NCI-H524 treated with DMSO at 0.1 percent for 48 hours (cell line): Measurements from ENCODE around the gene PHACTR3.

Source experiments
- DNase-seq: peaks from one replicate; lab custom pipeline; 2025; lab: John Stamatoyannopoulos, UW

PHACTR3 gene

DNA sequence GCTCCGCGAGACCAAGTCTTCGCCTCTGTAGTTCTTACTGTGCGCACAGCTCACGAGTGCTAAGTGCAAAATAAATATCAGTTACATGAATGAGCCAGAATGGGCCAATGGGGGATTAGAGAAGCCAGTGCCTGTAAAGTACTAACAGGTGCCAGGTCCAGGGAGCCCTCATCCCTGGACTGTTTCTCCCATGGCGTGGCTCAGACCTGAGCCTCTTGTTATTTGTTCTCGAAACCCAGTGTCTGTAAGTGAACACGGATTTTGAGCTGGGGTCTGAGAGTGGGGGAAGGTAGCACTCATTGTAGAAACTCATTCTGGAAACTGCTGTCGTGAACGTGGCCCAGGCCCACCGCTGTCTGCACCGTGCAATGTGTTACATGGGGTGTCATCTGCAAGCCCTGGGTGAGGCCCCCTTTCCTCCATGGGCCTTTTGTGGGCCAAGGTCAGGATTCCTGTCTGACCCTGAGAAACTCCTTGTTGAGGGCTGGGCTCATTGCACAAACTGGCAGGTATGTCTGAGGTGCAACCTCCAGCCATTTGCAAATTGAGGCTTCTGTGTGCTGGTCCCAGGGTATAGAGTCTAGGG lies 174.4 kb downstream of the PHACTR3 start:
- no peak for DNase-seq

DNA sequence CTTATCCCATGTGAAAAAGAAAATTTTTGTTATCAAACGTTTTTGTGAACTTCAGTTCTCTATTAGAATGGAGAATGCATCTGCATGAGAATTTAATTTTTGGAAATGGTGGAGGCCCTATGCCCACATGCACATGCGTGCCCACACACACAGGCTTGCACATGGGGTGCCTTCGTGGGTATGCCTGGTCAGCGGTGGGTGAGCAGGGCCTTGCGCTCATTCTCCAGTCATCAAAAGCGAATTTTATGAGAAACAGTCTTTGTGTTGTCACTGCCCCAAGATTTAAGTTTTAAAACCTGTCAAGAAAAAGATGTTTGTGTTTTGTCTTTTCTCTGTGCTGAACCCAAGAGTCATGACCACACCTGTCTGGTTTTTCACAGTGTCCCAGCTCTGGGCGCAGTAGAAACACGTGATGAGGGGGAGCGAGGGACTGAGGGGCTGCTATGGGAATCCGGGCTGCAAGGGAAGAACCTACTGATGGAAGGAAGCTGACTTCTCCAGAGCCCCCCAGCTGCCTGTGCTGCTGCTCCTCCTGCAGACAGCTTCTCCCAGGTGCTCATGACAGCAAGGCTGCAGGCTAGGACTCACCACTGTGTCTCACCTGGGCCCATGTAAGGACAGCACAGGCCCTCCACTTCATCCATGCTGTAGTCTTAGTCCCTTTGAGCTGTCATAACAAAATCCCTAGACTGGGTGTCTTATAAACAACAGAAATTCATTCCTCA lies 175.5 kb downstream of the PHACTR3 start:
- no peak for DNase-seq

DNA sequence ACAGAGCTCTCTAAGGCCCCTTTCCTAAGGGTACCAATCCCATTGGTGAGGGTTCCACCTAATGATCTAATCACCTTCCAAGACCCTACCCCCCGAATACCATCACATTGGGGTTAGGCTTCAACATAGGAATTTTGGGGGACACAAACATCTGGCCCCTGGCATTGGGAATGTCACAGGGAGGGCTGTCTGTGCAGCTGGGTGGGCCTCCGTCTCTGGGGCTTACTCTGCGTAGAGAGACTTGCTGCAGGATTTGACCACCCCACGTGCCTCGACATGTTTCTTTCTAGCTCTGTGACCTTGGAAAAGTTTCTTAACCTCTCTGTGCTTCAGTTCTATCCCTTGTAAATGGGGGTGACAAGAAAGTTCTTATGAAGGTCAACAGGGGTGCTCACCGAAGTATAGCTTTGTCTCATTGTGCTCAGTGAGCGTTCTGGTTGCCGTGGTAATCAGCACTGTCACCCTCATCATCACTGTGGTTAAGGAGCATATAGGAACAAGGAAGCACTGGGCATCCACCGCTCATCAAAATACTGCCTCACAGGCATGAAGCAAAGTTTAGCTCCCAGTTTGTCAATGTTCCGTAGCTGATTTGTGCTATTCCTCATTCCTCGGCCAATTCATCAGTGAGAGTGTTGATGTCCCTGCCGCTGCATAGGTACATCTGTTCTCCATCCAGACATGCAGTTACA lies 176.3 kb downstream of the PHACTR3 start:
- no peak for DNase-seq

DNA sequence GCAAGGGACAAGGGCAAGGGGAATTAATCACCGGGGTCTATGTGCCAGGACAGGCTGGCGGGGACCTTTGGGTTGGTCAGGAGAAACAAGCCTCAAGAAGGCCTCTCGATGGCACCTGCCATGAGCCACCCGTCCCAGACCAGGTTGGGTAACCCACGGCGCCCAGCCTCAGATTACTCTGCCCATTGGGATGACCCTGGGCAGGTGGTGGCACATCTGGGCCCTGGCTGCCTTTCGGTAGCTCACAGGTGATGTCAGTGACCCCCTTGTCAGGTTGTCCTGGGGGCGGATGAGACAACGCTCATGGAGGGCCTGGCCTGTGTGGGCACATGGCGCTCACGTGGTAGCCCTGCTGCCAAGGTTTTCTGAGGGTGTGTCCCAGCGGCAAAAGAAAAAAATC lies 176.9 kb downstream of the PHACTR3 start:
- no peak for DNase-seq

DNA sequence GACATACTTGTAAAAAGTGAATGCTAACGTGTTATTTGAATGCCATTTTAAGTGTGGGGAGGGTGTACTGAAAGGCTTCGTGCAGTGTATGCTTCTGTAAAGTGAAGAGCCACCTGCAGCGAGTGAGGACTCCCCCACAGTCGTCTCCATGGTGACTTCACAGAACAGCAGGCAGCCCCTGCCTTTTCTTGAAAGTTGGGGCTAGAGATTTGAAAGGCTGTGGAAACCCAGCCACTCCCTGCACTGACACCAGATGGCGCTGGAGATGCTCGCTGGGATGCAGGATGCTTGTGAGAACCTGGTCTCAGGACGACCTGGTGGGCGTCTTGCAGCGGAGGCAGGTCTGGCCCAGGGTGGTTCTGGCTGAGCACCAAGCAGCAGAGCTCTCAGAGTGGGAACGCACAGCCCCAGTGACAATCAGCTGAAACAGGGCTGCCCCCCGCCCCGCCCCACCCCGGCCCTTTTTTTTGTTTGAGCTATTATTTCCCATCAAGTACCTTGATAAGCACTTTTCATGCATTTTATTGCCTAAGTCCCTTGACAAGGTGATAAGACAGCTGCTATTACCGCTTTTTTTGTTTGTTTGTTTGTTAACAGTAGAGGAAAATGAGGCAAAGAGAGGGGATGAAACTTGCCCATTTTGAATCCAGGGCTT lies 178.8 kb downstream of the PHACTR3 start:
- DNase-seq = peak; percentile 70

DNA sequence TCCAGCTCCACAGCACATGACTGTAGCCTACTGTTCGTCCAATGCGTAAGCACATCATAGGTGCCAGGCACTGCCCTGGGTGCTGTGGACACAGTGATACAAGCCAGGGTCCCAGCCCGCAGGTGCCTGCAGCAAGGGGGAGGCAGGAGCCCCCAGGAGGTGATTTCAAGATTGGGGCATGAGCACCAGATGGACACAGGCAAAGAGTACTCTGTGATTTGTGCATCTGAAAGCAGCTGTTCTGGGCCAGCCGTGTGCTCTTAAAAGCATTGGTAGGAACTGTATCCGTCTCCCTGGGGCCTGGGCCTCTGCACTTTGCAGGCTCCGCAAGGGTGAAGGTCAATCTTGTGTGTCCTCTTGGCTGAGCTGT lies 179.3 kb downstream of the PHACTR3 start:
- peak; percentile 35 for DNase-seq

DNA sequence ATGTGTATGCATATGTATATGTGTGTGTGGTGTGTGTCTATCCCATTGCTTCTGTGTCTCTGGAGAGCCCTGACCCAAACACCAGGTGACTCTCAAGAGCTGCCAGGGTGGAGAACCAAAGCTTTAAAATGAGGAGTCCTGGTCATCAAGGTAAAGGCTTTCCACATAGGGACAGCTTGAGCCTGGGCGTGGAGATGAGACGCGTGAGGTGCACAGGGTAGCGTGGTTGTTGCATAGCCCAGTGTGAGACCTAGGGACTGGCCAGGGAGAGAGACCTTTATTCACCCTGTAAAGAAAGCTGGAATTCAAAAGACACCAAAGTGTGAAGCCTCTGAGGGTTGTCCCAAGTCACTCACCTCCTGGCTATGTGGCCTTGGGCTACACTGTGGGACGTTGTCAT lies 180.0 kb downstream of the PHACTR3 start:
- no peak for DNase-seq

DNA sequence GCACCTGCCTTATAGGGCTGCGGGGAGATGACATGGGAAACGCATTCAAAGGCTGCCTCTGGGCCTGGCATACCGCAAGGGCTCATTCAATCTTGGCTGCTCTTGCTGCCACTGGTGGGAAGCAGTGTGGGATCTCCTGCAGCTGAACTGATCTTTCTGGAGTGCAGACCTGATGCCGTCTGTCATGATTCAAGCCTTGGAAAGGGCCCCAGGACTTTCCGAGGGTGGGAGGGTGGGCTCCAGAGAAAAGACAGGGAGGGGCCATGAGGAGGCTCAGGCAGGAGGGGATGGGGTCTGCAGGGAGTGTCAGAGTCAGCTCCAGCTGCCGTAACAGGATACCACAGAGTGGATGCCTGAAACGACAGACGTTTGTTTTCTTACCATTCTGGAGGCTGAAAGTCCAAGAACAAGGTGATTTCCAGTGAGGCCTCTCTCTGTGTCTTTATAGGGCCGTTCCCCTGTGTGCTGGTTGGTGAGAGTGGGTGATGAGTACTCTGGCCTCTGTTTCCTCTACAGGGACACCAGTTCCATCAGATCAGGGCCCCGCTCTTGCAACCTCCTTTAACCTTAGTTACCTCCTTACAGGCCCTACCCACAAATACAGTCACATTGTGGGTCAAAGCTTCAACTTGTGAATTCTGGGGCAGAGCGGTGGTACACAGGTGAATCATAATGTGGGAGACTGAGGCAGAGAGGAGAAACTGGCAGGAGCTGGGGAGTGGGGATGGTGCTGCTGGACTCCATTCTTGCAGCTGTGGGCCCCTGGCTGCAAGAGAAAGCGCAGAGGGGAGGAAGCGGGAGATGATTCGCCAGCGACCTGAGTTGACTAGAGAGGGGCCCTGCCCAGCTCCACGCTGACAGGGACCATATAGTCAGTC lies 180.7 kb downstream of the PHACTR3 start:
- DNase-seq = no peak

DNA sequence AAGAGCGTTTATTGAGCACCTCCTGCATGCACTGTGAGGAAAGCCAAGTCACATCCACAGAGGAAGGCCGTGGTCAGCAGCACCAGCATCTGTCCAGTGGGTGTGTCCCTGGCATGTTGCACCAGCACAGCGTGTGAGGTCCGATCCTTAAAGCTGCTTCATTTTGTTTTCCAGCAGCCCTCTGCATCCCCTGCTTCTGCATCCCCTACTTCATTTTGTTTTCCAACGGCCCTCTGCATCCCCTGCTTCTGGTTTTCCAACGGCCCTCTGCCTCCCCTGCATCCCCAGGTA lies 181.3 kb downstream of the PHACTR3 start:
- DNase-seq = no peak

DNA sequence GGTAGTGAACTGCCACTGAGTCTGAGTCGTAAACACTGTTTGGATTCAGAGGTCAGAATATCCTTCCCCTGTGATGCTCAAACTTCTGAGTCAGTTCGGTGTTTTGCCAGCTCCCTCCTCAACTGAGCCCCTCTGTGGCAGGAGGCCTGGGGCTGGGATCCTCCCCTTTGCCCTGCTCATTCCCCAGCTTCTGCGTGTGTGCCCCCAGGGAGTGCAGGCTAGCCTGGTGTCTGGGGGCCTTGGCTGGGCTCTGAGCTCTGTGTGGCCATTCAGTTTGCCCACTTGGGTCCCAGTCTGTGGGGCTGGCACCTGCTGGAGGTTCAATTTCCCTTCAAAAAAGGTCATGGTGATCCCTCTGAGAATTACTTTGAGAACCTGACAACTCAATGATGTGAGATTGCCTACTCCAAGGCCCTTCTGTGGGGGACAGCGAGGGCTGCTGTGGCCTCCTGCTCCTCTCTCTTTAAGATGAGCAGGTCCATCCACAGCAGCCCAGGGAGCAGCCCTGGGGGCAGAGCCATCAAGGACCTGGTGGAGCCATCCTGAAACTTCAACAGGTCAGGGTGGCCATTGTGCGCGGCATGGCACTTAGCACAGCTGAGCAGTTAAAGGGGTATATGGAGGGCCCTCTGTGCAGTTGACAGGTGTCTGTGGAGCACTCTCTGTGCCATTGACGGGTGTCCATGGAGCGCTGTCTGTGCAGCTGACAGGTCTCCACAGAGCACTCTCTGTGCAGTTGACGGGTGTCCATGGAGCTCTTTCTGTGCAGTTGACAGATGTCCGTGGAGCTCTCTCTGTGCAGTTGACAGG lies 181.9 kb downstream of the PHACTR3 start:
- DNase-seq = no peak

DNA sequence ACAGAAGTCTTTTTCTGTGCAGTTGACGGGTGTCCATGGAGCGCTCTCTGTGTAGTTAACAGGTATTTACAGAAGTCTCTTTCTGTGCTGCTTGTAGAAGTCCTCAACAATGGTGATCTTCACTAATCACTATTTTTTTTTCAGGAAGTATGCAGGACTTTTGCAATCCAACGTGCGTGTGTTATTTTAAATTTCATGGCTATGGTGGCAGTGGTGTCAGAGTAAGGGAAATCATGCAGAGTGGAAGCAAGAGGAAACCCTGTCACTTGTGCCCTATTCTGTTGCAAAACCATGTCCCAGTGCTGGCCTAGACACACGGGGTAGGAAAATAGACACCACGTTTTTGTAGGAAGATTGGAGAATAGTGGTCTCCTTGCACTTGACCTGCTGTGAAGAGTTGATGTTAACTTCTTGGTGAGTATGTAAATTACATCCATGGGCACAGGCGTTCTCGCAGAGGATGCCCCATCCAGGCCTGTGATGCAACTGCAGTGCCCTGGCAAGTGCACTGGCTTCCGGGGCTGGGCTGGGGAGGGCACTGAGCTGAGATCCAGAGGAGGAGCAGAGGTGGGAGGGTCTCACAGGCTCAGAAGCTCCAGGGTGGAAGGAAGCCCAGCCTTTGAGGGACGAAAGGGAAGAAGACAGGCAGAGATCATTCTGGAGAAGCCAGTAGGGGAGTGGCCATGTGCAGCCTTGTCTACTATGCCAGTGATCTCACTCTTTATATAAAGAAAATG lies 182.6 kb downstream of the PHACTR3 start:
- DNase-seq = no peak

DNA sequence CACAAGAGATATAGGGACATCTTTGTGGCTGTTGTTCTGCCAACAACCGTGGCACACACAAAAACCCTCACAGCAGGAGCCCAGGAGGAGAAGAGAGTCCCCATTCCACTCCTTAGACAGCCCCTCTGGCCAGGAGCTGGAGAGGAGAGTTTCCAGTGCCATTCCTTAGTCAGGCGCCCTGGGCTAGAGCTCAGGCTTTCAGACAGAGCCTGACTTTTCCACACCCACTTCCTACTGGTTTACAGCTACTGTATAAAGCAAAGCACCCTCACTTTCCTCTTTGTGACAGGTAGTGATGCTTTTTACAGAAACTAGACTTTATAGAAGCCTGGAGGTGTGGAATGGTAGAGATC lies 183.2 kb downstream of the PHACTR3 start:
- DNase-seq = no peak

DNA sequence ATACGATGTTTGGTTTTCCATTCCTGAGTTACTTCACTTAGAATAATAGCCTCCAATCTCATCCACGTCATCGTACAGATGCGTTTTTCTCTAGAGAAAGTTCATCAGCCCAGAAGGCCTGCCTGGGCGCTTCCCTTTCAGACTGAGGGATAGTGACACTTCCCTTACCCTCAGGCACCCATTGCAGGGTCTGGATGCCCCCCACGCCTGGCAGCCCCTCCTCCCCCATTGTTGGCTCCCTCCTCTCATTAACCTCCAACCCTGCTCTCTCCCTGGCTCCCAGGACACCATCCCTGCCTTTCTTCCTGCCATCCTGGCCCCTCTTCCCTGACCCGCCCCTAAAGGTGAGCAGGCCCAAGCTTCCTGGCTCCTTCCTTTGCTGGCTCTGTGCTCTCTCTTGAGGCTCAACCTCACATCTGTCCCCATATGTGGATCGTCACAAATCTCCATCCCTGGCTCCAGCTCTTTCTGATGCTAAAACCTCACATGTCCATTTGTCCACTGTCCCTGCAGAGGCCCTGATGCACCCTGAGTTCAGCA lies 183.9 kb downstream of the PHACTR3 start:
- DNase-seq = no peak

DNA sequence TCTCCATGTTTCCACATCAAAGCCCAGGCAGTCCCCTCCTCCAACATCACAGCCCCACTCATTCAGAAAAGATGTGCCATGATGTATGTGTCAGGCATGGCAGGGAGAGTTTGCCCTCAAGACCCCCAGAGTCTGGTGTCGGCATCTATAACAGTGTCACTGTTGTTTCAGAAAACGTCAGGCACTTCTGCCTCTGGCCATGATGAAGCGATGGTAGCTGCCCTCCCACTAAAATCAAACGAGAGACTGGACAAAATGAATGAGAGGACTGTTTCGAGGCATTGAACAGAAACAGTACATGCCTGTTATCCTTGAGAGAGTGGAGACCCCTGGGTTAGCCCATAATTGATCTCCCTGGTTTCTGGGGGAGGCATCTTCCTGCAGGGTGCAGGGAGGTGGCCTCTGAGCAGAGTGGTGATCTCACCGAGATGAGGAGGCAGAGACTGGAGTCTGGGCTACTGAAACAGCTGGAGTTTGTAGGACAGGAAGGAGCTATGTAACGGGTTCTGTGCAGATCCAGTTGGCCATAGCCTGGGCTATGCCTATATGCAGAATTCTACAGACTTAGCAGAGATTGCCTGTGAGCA lies 184.6 kb downstream of the PHACTR3 start:
- DNase-seq = no peak

DNA sequence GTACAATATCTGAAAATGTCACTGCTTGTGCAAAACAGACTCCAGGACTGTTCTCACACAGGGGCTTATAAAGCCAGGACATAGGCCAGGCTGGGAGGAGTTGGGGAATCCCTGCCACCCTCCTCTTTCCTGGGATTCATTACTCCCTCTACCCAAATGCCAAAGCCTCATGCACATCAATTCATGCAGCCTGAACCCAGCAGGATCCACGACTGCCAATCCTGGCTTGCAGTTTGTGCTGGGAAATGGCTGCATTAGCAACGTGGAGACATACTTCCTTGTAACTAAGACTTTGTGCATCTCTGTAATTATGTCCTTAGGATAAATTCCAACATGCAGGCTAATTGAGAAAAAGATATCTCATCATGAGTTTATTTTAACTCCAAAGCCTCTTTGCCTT lies 185.3 kb downstream of the PHACTR3 start:
- no peak for DNase-seq

DNA sequence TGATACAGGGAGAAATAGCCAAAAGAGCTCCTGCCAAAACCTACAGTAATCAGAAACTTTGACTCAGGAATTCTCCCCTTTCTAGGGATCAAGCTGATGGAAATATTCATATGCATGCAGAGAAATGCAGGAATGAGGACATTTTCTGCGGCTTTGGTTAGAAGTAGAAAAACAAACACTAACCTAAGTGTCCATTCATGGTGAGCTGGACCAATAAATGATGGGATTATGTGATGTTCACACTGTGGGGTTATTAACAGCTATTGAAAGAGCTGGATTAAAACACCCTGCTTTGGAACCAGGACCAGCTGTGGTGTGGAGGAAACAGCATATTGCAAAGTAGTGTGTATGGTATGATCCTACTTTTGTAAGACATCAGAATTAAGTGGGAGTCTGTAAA lies 186.0 kb downstream of the PHACTR3 start:
- DNase-seq = no peak

DNA sequence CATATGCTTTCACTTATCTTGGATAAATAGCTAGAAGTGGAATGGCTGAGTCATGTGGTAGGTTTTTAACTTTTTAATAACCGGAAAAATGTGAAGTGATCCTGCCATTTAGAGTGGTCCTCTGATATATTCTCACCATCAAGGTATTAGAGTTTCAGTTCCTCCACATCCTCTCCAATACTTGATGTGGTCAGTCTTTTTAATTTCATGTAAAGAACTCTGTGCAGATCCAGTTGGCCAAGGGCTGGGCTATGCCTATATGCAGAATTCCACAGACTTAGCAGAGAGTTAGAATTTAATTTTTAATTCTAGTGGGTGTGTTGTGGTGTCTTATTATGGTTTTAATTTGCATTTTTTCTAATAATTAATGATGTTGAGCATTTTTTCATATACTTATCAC lies 188.0 kb downstream of the PHACTR3 start:
- DNase-seq = no peak

DNA sequence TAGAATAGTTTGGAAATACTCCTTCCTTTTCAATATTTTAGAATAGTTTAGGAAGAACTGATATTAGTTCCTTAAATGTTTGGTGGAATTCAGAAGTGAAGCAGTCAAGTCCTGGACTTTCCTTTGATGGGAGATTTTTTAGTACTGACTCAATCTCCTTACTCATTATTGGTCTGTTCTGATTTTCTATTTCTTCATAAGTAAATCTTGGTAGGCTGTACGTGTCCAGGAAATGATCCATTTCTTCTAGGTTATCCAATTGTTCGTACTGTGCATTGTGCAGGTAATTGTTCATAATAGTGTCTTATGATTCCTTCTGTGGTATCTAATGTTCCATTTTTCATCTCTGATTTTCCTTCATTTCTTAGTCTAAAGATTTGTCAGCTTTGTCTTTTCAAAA lies 190.2 kb downstream of the PHACTR3 start:
- no peak for DNase-seq

DNA sequence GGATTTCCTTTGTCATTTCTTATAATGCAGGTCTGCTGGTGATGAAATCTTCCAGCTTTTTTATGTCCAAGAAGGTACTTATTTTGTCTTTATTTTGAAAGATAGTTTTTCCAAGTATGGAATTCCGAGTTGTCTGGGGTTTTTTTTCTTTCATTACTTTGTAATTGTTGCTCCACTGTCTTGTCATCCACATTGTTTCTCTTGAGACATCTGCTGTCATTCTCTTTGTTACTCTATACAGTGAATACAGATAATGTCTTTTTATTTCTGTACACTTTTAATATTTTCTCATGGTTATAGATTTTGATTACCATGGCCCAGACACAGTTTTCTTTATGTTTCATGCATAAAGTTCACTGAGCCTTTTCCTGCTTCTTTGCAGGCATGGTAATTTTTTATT lies 196.0 kb downstream of the PHACTR3 start:
- no peak for DNase-seq

DNA sequence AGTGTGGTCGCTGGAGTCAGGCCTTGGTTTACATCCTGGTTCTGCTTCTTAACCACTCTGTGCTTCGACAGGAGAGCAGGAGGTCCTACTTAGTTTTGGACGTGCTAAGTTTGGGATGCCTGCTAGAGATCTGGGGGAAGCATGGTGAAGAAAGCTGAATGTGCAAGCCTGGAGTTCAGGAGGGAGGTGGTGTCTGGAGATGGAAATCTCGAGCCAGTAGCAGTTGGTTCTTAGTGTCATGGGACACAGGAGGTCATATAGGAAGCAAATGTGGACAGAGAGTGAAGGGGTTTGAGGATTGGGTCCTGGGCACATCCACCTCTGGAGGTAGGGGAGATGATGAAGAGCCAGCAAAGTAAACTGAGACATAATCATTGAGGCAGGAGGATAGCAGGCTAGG lies 197.7 kb downstream of the PHACTR3 start:
- no peak for DNase-seq
